HCT116 (cell line): ENCODE measurements around the gene ALDH5A1. TPM values are rescaled to one million over a fixed set of nuclear protein-coding genes. Genes with fewer than 3 reads are reported as not detected.

Source experiments
- ATAC-seq: fragments of 200-7000 bp; cut with Tn5 transposase; 2 replicates; pipeline ENCODE4 v1.9.1; 2020; ENCODE audit warnings: mild to moderate bottlenecking, moderate library complexity
- BruUV-seq: library from RNA; stranded (reverse); fragments of 400-500 nt; replicated peaks from 2 replicates; lab custom pipeline; 2021; lab: Mats Ljungman, UMichigan
- CTCF ChIA-PET: fragments of 300-600 bp; sonication (Branson Sonifier 250); formaldehyde crosslinking; loops from one replicate; lab custom pipeline; 2021; ENCODE audit warnings: antibody characterized with exemption; lab: Charles Lee
- POLR2A ChIA-PET: fragments of 300-600, 350-600 bp; sonication (Branson Sonifier 250); formaldehyde crosslinking; loops from one replicate; lab custom pipeline; 2021; ENCODE audit warnings: antibody characterized with exemption; lab: Charles Lee
- RAD21 ChIA-PET, 2 experiments: fragments of 300-600 bp; sonication (Branson Sonifier 250); formaldehyde crosslinking; loops; one replicate each; lab custom pipeline; 2023; ENCODE audit warnings: low total read pairs in 2 of 2; ENCODE audit not compliant: uncharacterized antibody in 2 of 2, unreplicated experiment in 2 of 2, low non-redundant PET in 1 of 2; lab: Charles Lee
- DNase-seq: peaks from one replicate; pipeline ENCODE4 v3.0.0-alpha.2; 2010; ENCODE audit warnings: low read depth, low spot score
- H2AFZ ChIP-seq: fragments of 200-600 bp; shearing (Covaris generic), sonication (generic); 2 replicates; pipeline ENCODE4 v1.6.1; 2017; ENCODE audit warnings: low read depth, mixed run types, mixed read lengths, antibody characterized with exemption, low read length; ENCODE audit not compliant: poor library complexity, severe bottlenecking
- H3K27ac ChIP-seq: 2 replicates; pipeline ENCODE4 v1.5.1; 2012; ENCODE audit warnings: low read depth, low read length
- H3K27me3 ChIP-seq: fragments of 200-600 bp; sonication (generic); 2 replicates; pipeline ENCODE4 v1.6.1; 2016; ENCODE audit warnings: mixed run types, low read length, mixed read lengths; ENCODE audit not compliant: insufficient read depth
- H3K36me3 ChIP-seq, 2 experiments: fragments of 200-500 bp in 1 of 2; fragments of 200-600 bp in 1 of 2; sonication (Bioruptor generic) in 1 of 2; sonication (generic) in 1 of 2; 2 replicates each; pipeline versions ENCODE4 v1.5.1 to v1.6.1; 2014 to 2016; ENCODE audit warnings: low read length in 2 of 2, inconsistent platforms in 1 of 2, mixed read lengths in 1 of 2, mixed run types in 1 of 2; ENCODE audit not compliant: insufficient read depth in 2 of 2, control insufficient read depth in 1 of 2
- H3K4me1 ChIP-seq, 2 experiments: fragments of 200-600 bp in 1 of 2; sonication (generic) in 1 of 2; 2 replicates each; pipeline versions ENCODE4 v1.5.1 to v1.6.1; 2012 to 2017; ENCODE audit warnings: low read length in 2 of 2, inconsistent platforms in 1 of 2, mild to moderate bottlenecking in 1 of 2, mixed read lengths in 1 of 2, mixed run types in 1 of 2, moderate library complexity in 1 of 2; ENCODE audit not compliant: insufficient read depth in 2 of 2, control insufficient read depth in 1 of 2
- H3K4me2 ChIP-seq: fragments of 200-600 bp; sonication (generic); 2 replicates; pipeline ENCODE4 v1.6.1; 2017; ENCODE audit warnings: mixed run types, low read length, mixed read lengths
- H3K4me3 ChIP-seq, 2 experiments: fragments of 200-600 bp in 1 of 2; sonication (generic) in 1 of 2; replicated peaks in 1 of 2; 2 replicates each; pipeline ENCODE4 v1.5.1; 2011 to 2016; ENCODE audit warnings: low read length in 2 of 2, control low read depth in 1 of 2, low read depth in 1 of 2, mild to moderate bottlenecking in 1 of 2, mixed read lengths in 1 of 2, mixed run types in 1 of 2
- H3K79me2 ChIP-seq: fragments of 200-600 bp; sonication (generic); 2 replicates; pipeline ENCODE4 v1.6.1; 2017; ENCODE audit warnings: mild to moderate bottlenecking, mixed run types, low read length, moderate library complexity, mixed read lengths; ENCODE audit not compliant: insufficient read depth
- H3K9ac ChIP-seq: fragments of 200-600 bp; sonication (generic); 2 replicates; pipeline ENCODE4 v1.6.1; 2016; ENCODE audit warnings: low read length, mixed read lengths
- H3K9me2 ChIP-seq: fragments of 200-600 bp; sonication (generic), shearing (Covaris generic); 2 replicates; pipeline ENCODE4 v1.6.1; 2017; ENCODE audit warnings: mixed run types, mild to moderate bottlenecking, moderate library complexity; ENCODE audit not compliant: insufficient read depth
- H3K9me3 ChIP-seq, 2 experiments: fragments of 200-500 bp in 1 of 2; fragments of 200-600 bp in 1 of 2; sonication (Bioruptor generic) in 1 of 2; sonication (generic) in 1 of 2; 2 replicates each; pipeline ENCODE4 v1.6.1; 2014 to 2017; ENCODE audit warnings: low read length in 2 of 2, mixed read lengths in 2 of 2, inconsistent platforms in 1 of 2, low read depth in 1 of 2, mild to moderate bottlenecking in 1 of 2, mixed run types in 1 of 2, moderate library complexity in 1 of 2; ENCODE audit not compliant: control insufficient read depth in 1 of 2, insufficient read depth in 1 of 2
- H4K20me1 ChIP-seq: fragments of 200-600 bp; sonication (generic), shearing (Covaris generic); 2 replicates; pipeline ENCODE4 v1.6.1; 2017; ENCODE audit warnings: mixed run types, mild to moderate bottlenecking, moderate library complexity; ENCODE audit not compliant: insufficient read depth
- CBX3 ChIP-seq: IDR thresholded peaks from 2 replicates; pipeline ENCODE4 v1.6.1; 2012; ENCODE audit warnings: low read depth
- CEBPB ChIP-seq: IDR thresholded peaks from 2 replicates; pipeline ENCODE4 v1.6.1; 2012; ENCODE audit warnings: low read depth
- ELF1 ChIP-seq: IDR thresholded peaks from 2 replicates; pipeline ENCODE4 v1.6.1; 2012; ENCODE audit warnings: low read depth, borderline replicate concordance
- EZH2 ChIP-seq: fragments of 200-600 bp; sonication (generic); IDR thresholded peaks from 2 replicates; pipeline ENCODE4 v1.6.1; 2017; ENCODE audit warnings: antibody characterized with exemption, mixed run types
- EZH2phosphoT487 ChIP-seq: fragments of 200-600 bp; IDR thresholded peaks from 2 replicates; pipeline ENCODE4 v1.6.1; 2018; ENCODE audit warnings: antibody characterized with exemption, borderline replicate concordance
- POLR2AphosphoS5 ChIP-seq: IDR thresholded peaks from 2 replicates; pipeline ENCODE4 v1.6.1; 2011; ENCODE audit warnings: mild to moderate bottlenecking, low read depth, low read length, moderate library complexity
- RAD21 ChIP-seq: IDR thresholded peaks from 2 replicates; pipeline ENCODE4 v1.6.1; 2012; ENCODE audit warnings: low read depth, mild to moderate bottlenecking
- SIN3A ChIP-seq: IDR thresholded peaks from 2 replicates; pipeline ENCODE4 v1.6.1; 2012; ENCODE audit warnings: low read depth
- SP1 ChIP-seq: IDR thresholded peaks from 2 replicates; pipeline ENCODE4 v1.6.1; 2012; ENCODE audit warnings: low read depth
- SRF ChIP-seq: IDR thresholded peaks from 2 replicates; pipeline ENCODE4 v1.6.1; 2012; ENCODE audit warnings: low read depth
- TCF7L2 ChIP-seq: IDR thresholded peaks from 2 replicates; pipeline ENCODE4 v1.7.0; 2011; ENCODE audit warnings: borderline replicate concordance, inconsistent platforms; ENCODE audit not compliant: insufficient read depth, insufficient read length; ENCODE audit errors: extremely low read depth
- YY1 ChIP-seq: IDR thresholded peaks from 2 replicates; pipeline ENCODE4 v1.6.1; 2011; ENCODE audit warnings: low read length, low read depth, moderate library complexity, mild to moderate bottlenecking; ENCODE audit not compliant: insufficient replicate concordance; ENCODE audit errors: extremely low read depth
- ZNF274 ChIP-seq: fragments of 200-500 bp; sonication (Bioruptor generic); IDR thresholded peaks from 2 replicates; pipeline ENCODE4 v1.6.1; 2014; ENCODE audit warnings: mild to moderate bottlenecking, low read depth, low read length, inconsistent platforms
- intact Hi-C: fragments of 100-400 bp; cut with micrococcal nuclease; formaldehyde crosslinking; loops from 2 replicates; pipeline ENCODE4 v1.10.0; 2022
- total RNA-seq: library from RNA; stranded (reverse); gene quantifications from one replicate; pipeline ENCODE4 v1.2.1, GENCODE V29; 2021; ENCODE audit not compliant: unreplicated experiment
- TF ChIP-seq, protein P1 (sequence below): IDR thresholded peaks from 2 replicates; pipeline ENCODE4 v1.6.1; 2012; ENCODE audit warnings: low read depth
- TF ChIP-seq, protein P2 (sequence below): IDR thresholded peaks from 2 replicates; pipeline ENCODE4 v1.6.1; 2012

Gene ALDH5A1
- total RNA-seq, 1 experiment from 2014 or later, result 10.0 TPM

DNA sequence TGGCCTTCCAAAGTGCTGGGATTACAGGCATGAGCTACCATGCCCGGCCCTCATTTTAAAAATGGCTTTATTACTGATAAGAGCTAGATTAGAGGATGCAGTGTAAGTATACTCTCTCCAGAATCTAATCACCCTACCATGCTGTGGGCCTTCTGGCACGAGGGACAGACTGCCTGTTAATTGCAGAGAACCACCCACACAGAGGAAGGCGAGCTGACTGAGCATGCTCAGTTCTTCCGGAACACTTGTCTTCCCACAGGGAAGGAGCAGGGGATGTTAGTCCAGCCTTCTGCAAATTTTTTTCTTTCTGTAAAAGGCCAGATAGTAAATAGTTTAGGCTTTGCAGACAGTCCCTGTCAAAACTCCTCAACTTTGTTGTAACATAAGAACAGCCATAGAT is 48.9 kb downstream of the ALDH5A1 start:
- ChIA-PET POLR2A (no interaction called here), RAD21 (no interaction called here), CTCF (no interaction called here)
- ATAC-seq, result no peak
- no peak overlapping the region for H2AFZ ChIP-seq
- no peak overlapping the region for H3K4me2 ChIP-seq
- no TSS peak for BruUV-seq
- H3K9me3 ChIP-seq, result no peaks in the 10 kb centered on the region
- no peak for DNase-seq
- no peaks in the 10 kb centered on the region for H3K4me1 ChIP-seq
- no peak overlapping the region for H3K9ac ChIP-seq
- H4K20me1 ChIP-seq, result no peaks in the 10 kb centered on the region
- H3K4me3 ChIP-seq, result no peak overlapping the region
- H3K27me3 ChIP-seq, result no peaks in the 10 kb centered on the region
- H3K9me2 ChIP-seq, result no peaks in the 10 kb centered on the region
- H3K79me2 ChIP-seq, result no peaks in the 10 kb centered on the region
- no peak overlapping the region for H3K27ac ChIP-seq
- intact Hi-C loops, result no loop called here
- no peak for TF ChIP-seq SIN3A
- no peak for TF ChIP-seq CEBPB
- TF ChIP-seq TCF7L2, result no peak
- H3K36me3 ChIP-seq, result no peaks in the 10 kb centered on the region

DNA sequence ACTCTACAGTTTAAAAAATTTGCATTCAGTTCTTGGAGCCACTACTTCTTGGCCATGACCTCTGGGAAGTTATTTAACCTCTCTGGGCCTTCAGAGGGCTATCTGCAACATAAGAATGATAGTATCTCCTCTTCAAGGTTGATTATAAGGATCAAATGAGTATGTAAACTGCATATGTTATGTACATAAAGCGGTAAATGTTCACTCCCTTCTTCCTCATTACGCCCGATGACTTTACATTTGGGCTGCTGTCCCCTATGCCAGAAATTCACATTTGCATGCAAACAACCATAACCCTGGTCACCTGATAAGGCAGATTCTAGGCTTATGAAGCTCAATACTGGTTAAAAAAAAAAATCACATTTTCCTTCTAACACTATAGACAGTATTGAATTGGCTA is 50.4 kb downstream of the ALDH5A1 start:
- DNase-seq, result no peak
- no peak for ATAC-seq
- RAD21 ChIA-PET, result no interaction called here
- H3K9ac ChIP-seq, result no peak overlapping the region
- H3K27ac ChIP-seq, result no peak overlapping the region
- H3K9me2 ChIP-seq, result no peaks in the 10 kb centered on the region
- CTCF ChIA-PET, result no interaction called here
- TF ChIP-seq SRF (no peak), POLR2AphosphoS5 (no peak), YY1 (no peak), EZH2phosphoT487 (no peak), TCF7L2 (no peak), SP1 (no peak), RAD21 (no peak), ELF1 (no peak), EZH2 (no peak), CBX3 (no peak), ZNF274 (no peak)
- TF ChIP-seq, protein P1, sequence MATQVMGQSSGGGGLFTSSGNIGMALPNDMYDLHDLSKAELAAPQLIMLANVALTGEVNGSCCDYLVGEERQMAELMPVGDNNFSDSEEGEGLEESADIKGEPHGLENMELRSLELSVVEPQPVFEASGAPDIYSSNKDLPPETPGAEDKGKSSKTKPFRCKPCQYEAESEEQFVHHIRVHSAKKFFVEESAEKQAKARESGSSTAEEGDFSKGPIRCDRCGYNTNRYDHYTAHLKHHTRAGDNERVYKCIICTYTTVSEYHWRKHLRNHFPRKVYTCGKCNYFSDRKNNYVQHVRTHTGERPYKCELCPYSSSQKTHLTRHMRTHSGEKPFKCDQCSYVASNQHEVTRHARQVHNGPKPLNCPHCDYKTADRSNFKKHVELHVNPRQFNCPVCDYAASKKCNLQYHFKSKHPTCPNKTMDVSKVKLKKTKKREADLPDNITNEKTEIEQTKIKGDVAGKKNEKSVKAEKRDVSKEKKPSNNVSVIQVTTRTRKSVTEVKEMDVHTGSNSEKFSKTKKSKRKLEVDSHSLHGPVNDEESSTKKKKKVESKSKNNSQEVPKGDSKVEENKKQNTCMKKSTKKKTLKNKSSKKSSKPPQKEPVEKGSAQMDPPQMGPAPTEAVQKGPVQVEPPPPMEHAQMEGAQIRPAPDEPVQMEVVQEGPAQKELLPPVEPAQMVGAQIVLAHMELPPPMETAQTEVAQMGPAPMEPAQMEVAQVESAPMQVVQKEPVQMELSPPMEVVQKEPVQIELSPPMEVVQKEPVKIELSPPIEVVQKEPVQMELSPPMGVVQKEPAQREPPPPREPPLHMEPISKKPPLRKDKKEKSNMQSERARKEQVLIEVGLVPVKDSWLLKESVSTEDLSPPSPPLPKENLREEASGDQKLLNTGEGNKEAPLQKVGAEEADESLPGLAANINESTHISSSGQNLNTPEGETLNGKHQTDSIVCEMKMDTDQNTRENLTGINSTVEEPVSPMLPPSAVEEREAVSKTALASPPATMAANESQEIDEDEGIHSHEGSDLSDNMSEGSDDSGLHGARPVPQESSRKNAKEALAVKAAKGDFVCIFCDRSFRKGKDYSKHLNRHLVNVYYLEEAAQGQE, result no peak
- TF ChIP-seq, protein P2, sequence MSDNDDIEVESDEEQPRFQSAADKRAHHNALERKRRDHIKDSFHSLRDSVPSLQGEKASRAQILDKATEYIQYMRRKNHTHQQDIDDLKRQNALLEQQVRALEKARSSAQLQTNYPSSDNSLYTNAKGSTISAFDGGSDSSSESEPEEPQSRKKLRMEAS, result no peak
- H3K4me1 ChIP-seq, result no peaks in the 10 kb centered on the region
- no peak overlapping the region for H3K4me3 ChIP-seq
- no TSS peak for BruUV-seq
- intact Hi-C loops, result no loop called here
- H3K79me2 ChIP-seq, result no peaks in the 10 kb centered on the region
- no peaks in the 10 kb centered on the region for H3K9me3 ChIP-seq
- H3K36me3 ChIP-seq, result no peaks in the 10 kb centered on the region
- no peak overlapping the region for H2AFZ ChIP-seq
- H3K27me3 ChIP-seq, result no peaks in the 10 kb centered on the region
- POLR2A ChIA-PET, result no interaction called here
- H4K20me1 ChIP-seq, result no peaks in the 10 kb centered on the region
- H3K4me2 ChIP-seq, result no peak overlapping the region
